Measurements from ENCODE around the gene MTMR2.

The MTMR2 gene

GRCh38 chr11:95922536-95923438, 1.1 kb downstream of the MTMR2 start:
- POLR2A ChIA-PET, result interaction anchor here (1.1 kb wide), 1 partner anchor 134 kb away, joined by 3 read pairs; the partner anchor contains the start of gene FAM76B
- DNase-seq (ENCODE audit: extremely low spot score), result no peak
- CTCF ChIA-PET, result interaction anchor here (1.3 kb wide), 1 partner anchor 420 kb away, joined by 3 read pairs; the partner anchor contains the start of gene MAML2
- TF ChIP-seq HDGF (IDR thresholded peaks at IDR 0.05; ENCODE audit: borderline replicate concordance) (no peak), SUZ12 (IDR thresholded peaks at IDR 0.05) (no peak), LEF1 (IDR thresholded peaks at IDR 0.05; ENCODE audit: borderline replicate concordance) (no peak), CTBP1 (IDR thresholded peaks at IDR 0.05; ENCODE audit: borderline replicate concordance) (no peak), FOXM1 (IDR thresholded peaks at IDR 0.05; ENCODE audit: borderline replicate concordance) (no peak), SP1 (IDR thresholded peaks at IDR 0.05) (no peak), FOXK2 (IDR thresholded peaks at IDR 0.05) (no peak), FOXA1 (IDR thresholded peaks at IDR 0.05) (no peak), BHLHE40 (IDR thresholded peaks at IDR 0.05; ENCODE audit: borderline replicate concordance) (no peak), NFRKB (IDR thresholded peaks at IDR 0.05) (no peak), TARDBP (IDR thresholded peaks at IDR 0.05) (no peak), PKNOX1 (IDR thresholded peaks at IDR 0.05) (no peak)

DNA sequence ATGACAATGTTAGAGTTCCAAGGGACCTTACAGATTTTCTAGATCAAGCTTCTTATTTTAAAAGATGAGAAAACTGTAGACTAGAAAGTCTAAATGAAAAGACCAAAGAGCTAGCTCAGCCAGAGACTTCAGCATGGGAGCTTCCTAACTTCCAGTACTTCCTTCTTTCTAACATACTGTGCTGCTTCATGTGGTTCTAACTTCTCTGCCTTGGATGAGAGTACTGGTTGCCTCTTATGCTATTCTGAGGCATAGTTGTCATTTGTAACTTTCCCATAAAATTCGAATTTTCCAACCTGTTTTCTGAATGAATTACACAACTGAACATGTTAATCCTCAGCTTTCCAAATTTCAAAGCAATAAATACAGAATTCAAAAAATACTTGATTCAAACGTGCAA, 1.8 kb downstream of the MTMR2 start:
- TF ChIP-seq LEF1 (IDR thresholded peaks at IDR 0.05; ENCODE audit: borderline replicate concordance) (no peak), NFRKB (IDR thresholded peaks at IDR 0.05) (no peak), ARNT (IDR thresholded peaks at IDR 0.05) (no peak), SUZ12 (IDR thresholded peaks at IDR 0.05) (no peak), ELF4 (IDR thresholded peaks at IDR 0.05) (no peak), FOXA1 (IDR thresholded peaks at IDR 0.05) (no peak)
- POLR2A ChIA-PET, result interaction anchor here (1.1 kb wide), 1 partner anchor 133 kb away, joined by 3 read pairs; the partner anchor contains the start of gene FAM76B

DNA sequence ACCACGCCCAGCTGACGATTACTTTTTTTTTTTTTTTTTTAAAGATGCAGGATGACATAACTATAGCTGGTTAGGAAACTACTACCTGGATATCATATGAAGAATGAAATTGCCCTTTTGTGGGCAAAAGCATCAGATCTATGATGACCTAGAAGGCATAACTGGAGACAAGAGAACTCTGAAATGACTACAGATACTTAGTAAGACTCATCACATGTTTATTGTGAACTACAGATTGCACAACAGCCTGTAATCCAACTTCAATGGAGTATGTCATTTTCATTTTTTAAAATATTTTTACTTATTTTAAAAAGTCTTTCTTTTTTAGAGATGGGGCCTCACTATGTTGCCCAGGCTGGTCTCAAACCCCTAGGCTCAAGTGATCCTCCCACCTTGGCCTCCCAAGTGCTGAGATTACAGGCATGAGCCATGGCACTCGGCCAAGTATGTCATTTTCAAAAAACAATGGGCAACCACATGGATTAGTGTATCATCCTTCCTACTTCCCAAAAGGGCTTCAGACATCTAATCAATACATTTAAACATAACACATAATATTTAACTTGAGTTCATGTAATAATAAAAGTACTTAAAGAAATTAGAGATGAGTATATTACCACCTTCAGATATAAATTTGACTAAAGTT, 3.3 kb downstream of the MTMR2 start:
- ChIA-PET CTCF (no interaction called here), POLR2A (no interaction called here)
- TF ChIP-seq L3MBTL2 (conservative IDR thresholded peaks at IDR 0.05) (no peak), TARDBP (IDR thresholded peaks at IDR 0.05) (no peak), CTBP1 (IDR thresholded peaks at IDR 0.05; ENCODE audit: borderline replicate concordance) (no peak), FOXA1 (IDR thresholded peaks at IDR 0.05) (no peak), ARNT (IDR thresholded peaks at IDR 0.05) (no peak), PKNOX1 (IDR thresholded peaks at IDR 0.05) (no peak), ELF4 (IDR thresholded peaks at IDR 0.05) (no peak), LEF1 (IDR thresholded peaks at IDR 0.05; ENCODE audit: borderline replicate concordance) (no peak), ZNF384 (IDR thresholded peaks at IDR 0.05) (no peak), BHLHE40 (IDR thresholded peaks at IDR 0.05; ENCODE audit: borderline replicate concordance) (no peak), HDGF (IDR thresholded peaks at IDR 0.05; ENCODE audit: borderline replicate concordance) (no peak), FOXK2 (IDR thresholded peaks at IDR 0.05) (no peak), SP1 (IDR thresholded peaks at IDR 0.05) (no peak), SUZ12 (IDR thresholded peaks at IDR 0.05) (no peak), FOXM1 (IDR thresholded peaks at IDR 0.05; ENCODE audit: borderline replicate concordance) (no peak), NFRKB (IDR thresholded peaks at IDR 0.05) (no peak)
- no peak for DNase-seq (ENCODE audit: extremely low spot score)

More for the DNA sequence above, 1.8 kb downstream of the MTMR2 start:
- CTCF ChIA-PET, result interaction anchor here (1.3 kb wide), 1 partner anchor 421 kb away, joined by 3 read pairs; the partner anchor contains the start of gene MAML2
- DNase-seq (ENCODE audit: extremely low spot score), result no peak

- POLR2A ChIA-PET, result no interaction called here
- CTCF ChIA-PET, result no interaction called here
- no peak for DNase-seq (ENCODE audit: extremely low spot score)
- TF ChIP-seq NFRKB (IDR thresholded peaks at IDR 0.05) (no peak), L3MBTL2 (conservative IDR thresholded peaks at IDR 0.05) (no peak), LEF1 (IDR thresholded peaks at IDR 0.05; ENCODE audit: borderline replicate concordance) (no peak), FOXM1 (IDR thresholded peaks at IDR 0.05; ENCODE audit: borderline replicate concordance) (no peak), FOXK2 (IDR thresholded peaks at IDR 0.05) (no peak), CTBP1 (IDR thresholded peaks at IDR 0.05; ENCODE audit: borderline replicate concordance) (no peak), SP1 (IDR thresholded peaks at IDR 0.05) (no peak), SUZ12 (IDR thresholded peaks at IDR 0.05) (no peak), FOXA1 (IDR thresholded peaks at IDR 0.05) (no peak), TARDBP (IDR thresholded peaks at IDR 0.05) (no peak), BHLHE40 (IDR thresholded peaks at IDR 0.05; ENCODE audit: borderline replicate concordance) (no peak), HDGF (IDR thresholded peaks at IDR 0.05; ENCODE audit: borderline replicate concordance) (no peak), ZNF384 (IDR thresholded peaks at IDR 0.05) (no peak), ARNT (IDR thresholded peaks at IDR 0.05) (no peak), ELF4 (IDR thresholded peaks at IDR 0.05) (no peak), PKNOX1 (IDR thresholded peaks at IDR 0.05) (no peak)
These were observed 4.4 kb downstream of the MTMR2 start for GRCh38 chr11:95919514-95919913.

GRCh38 chr11:95918720-95919119, 5.2 kb downstream of the MTMR2 start:
- TF ChIP-seq NFRKB (IDR thresholded peaks at IDR 0.05) (no peak), BHLHE40 (IDR thresholded peaks at IDR 0.05; ENCODE audit: borderline replicate concordance) (no peak)
- CTCF ChIA-PET, result interaction anchor here (1.7 kb wide), 1 partner anchor 82 kb away, joined by 3 read pairs; no protein-coding TSS in a partner anchor
- no peak for DNase-seq (ENCODE audit: extremely low spot score)
- POLR2A ChIA-PET, result no interaction called here
